ENCODE measurements around the gene SRGAP3. TPM values are rescaled to one million over a fixed set of nuclear protein-coding genes. Genes with fewer than 3 reads are reported as not detected.
A peak's percentile ranks its signal among the peaks of the same experiment; 100 is the strongest.

SRGAP3 gene
- total RNA-seq, 2 donors from 2014 or later, result 10.9 to 11.4 TPM

DNA sequence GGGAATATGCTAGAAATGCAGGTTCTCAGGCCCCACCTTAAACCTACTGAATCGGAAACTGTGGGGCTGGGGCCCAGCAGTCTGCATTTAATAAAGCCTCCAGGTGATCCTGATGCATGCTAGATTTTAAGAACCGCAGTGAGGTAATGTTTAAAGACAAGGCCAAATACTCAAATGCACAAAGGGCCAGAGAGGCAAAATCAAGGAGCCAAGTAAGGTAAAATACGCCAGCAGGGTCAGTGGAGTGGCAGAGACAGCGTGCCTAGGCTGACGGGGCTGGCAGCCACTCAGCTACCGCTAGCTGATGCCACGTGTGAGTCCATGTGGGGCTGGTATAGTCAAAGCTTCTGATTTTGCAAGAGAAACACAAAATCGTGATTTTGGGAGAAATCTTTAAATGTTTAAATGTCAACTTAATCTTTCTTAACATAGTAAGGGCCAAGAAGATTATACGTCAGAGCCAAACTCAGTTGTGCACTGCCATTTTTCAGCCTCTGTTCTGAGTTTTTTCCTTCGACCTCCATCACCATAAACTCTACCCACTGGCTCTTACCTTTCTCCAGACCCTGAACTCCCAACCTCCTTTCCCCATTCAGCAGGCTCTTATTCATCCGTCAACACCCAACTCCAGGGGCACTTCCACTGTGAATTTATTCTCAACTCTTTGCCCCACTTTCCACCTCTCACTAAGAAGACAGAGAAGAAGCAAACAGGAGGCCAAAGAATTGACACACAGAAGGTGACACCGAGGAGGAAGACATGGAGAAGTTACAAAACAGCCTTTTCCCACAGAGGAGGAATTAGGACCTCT is 149.5 kb downstream of the SRGAP3 start:
- H3K4me1 ChIP-seq, result no peaks in the 10 kb centered on the region
- no peak for TF ChIP-seq POLR2A (IDR thresholded peaks at IDR 0.05)
- TF ChIP-seq, protein P1, sequence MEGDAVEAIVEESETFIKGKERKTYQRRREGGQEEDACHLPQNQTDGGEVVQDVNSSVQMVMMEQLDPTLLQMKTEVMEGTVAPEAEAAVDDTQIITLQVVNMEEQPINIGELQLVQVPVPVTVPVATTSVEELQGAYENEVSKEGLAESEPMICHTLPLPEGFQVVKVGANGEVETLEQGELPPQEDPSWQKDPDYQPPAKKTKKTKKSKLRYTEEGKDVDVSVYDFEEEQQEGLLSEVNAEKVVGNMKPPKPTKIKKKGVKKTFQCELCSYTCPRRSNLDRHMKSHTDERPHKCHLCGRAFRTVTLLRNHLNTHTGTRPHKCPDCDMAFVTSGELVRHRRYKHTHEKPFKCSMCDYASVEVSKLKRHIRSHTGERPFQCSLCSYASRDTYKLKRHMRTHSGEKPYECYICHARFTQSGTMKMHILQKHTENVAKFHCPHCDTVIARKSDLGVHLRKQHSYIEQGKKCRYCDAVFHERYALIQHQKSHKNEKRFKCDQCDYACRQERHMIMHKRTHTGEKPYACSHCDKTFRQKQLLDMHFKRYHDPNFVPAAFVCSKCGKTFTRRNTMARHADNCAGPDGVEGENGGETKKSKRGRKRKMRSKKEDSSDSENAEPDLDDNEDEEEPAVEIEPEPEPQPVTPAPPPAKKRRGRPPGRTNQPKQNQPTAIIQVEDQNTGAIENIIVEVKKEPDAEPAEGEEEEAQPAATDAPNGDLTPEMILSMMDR (IDR thresholded peaks at IDR 0.05), result no peak
- no peaks in the 10 kb centered on the region for H3K27me3 ChIP-seq
- intact Hi-C loops (cut with DNase I), result no loop called here
- 88 to 92% methylated on average over 12 of the region's 12 CpGs for WGBS, 2 donors
- no peak for ATAC-seq
- no peaks in the 10 kb centered on the region for H3K36me3 ChIP-seq (replicated peaks in 1 of 2; ENCODE audit: insufficient read depth in 1 of 2, low read depth in 2 of 2)
- no peak overlapping the region for H3K27ac ChIP-seq
- no peaks in the 10 kb centered on the region for H3K9me3 ChIP-seq
- H3K4me3 ChIP-seq, result no peak overlapping the region
- no peak for DNase-seq

- intact Hi-C loops (cut with DNase I), result no loop called here
- Histone ChIP-seq H3K9me3 (no peaks in the 10 kb centered on the region), H3K27me3 (no peaks in the 10 kb centered on the region), H3K27ac (no peak overlapping the region), H3K4me1 (no peaks in the 10 kb centered on the region), H3K36me3 (replicated peaks in 1 of 2; ENCODE audit: insufficient read depth in 1 of 2, low read depth in 2 of 2) (no peaks in the 10 kb centered on the region), H3K4me3 (no peak overlapping the region)
- WGBS, 2 donors, result 50 to 56% methylated on average over 17 of the region's 17 CpGs
- no peak for ATAC-seq
- peak in 2 of 4 donors; percentile 21 to 24 for DNase-seq
- no peak for TF ChIP-seq POLR2A (IDR thresholded peaks at IDR 0.05)
- TF ChIP-seq, protein P1 (IDR thresholded peaks at IDR 0.05), result no peak
These were observed 150.4 kb downstream of the SRGAP3 start for GRCh38 chr3:9098716-9099675.

DNA sequence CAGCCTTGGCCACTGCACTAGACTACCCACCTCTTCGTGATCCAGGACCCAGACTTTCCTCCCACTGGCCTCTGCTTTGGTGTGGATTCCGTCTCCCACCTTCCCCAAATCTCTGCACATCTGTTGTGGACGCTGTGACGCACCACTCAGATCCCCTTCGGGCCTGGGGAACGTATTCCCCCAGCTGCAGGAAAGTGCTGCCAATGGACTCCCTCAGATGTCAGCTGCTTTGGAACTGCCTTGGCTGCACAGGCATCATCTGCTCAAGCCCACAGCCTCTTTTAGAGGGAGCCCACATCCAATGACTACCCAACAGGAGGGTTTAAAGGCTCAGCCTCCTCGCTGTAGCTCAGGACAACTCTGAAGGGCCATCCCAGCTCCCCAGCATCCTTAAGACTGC is 152.0 kb downstream of the SRGAP3 start:
- intact Hi-C loops (cut with DNase I), result no loop called here
- H3K27me3 ChIP-seq, result no peaks in the 10 kb centered on the region
- no peak overlapping the region for H3K4me3 ChIP-seq
- H3K36me3 ChIP-seq (replicated peaks in 1 of 2; ENCODE audit: insufficient read depth in 1 of 2, low read depth in 2 of 2), result no peaks in the 10 kb centered on the region
- TF ChIP-seq, protein P1 (IDR thresholded peaks at IDR 0.05), result no peak
- no peak for TF ChIP-seq POLR2A (IDR thresholded peaks at IDR 0.05)
- 93 to 95% methylated on average over 7 of the region's 7 CpGs for WGBS, 2 donors
- H3K27ac ChIP-seq, result no peak overlapping the region
- ATAC-seq (no peak), DNase-seq (no peak)
- no peaks in the 10 kb centered on the region for H3K9me3 ChIP-seq
- no peaks in the 10 kb centered on the region for H3K4me1 ChIP-seq

DNA sequence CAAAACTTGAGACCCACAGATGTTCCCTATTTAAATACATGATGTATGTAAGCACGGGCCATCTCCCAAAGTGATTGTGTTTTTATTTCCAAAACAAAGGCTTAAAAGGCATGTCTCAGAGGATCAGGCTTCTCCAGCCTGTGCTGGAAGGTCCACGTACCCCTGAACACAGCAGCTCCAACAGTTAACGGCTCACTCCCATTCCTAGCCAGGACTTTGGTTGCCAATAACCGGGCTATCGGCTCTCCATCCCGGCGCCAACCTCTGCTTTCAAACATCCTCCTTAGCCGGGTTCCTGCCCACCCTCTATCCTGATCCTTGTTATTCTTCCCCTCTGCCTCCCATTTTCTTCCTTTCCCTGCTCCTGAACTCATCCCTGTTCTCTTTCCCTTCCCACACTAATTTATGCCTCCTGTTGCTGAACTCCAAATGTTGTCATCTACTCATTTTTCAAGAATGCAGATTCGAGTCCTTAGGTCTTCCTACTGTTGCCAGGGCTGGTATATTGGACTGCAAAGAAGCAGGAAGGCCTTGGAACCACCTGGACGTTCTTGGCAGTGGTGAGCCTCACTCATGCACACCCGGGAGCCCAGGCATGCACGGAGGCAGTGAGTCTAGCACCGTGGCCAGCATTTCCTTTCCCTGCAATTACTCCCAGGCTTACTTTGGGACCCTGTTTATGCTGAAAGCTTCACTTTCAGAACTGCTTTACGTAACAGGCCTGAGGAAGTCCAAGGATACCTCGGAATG is 157.8 kb downstream of the SRGAP3 start:
- H3K36me3 ChIP-seq (replicated peaks in 1 of 2; ENCODE audit: insufficient read depth in 1 of 2, low read depth in 2 of 2), result no peaks in the 10 kb centered on the region
- H3K4me3 ChIP-seq, result no peak overlapping the region
- peak in 1 of 4 donors; percentile 29 for DNase-seq
- H3K27me3 ChIP-seq, result no peaks in the 10 kb centered on the region
- H3K4me1 ChIP-seq, result peaks cover 21% of the 10 kb centered on the region
- no peak overlapping the region for H3K27ac ChIP-seq
- ATAC-seq, result no peak
- H3K9me3 ChIP-seq, result no peaks in the 10 kb centered on the region
- intact Hi-C loops (cut with DNase I), result no loop called here
- WGBS, 2 donors, result 75 to 78% methylated on average over 15 of the region's 15 CpGs
- TF ChIP-seq, protein P1 (IDR thresholded peaks at IDR 0.05), result no peak
- no peak for TF ChIP-seq POLR2A (IDR thresholded peaks at IDR 0.05)

Measured in body of pancreas (tissue), 4 donors.